ENCODE results near the gene PKM. TPM values are rescaled to one million over a fixed set of nuclear protein-coding genes. Genes with fewer than 3 reads are reported as not detected.

PKM gene
- total RNA-seq, 1 donor from 2014 or later, result 879 TPM

- DNase-seq (ENCODE audit: low read depth), result no peak
- H3K4me3 ChIP-seq (ENCODE audit: low read depth, low read length), result no peak overlapping the region
- TF ChIP-seq, protein P1, sequence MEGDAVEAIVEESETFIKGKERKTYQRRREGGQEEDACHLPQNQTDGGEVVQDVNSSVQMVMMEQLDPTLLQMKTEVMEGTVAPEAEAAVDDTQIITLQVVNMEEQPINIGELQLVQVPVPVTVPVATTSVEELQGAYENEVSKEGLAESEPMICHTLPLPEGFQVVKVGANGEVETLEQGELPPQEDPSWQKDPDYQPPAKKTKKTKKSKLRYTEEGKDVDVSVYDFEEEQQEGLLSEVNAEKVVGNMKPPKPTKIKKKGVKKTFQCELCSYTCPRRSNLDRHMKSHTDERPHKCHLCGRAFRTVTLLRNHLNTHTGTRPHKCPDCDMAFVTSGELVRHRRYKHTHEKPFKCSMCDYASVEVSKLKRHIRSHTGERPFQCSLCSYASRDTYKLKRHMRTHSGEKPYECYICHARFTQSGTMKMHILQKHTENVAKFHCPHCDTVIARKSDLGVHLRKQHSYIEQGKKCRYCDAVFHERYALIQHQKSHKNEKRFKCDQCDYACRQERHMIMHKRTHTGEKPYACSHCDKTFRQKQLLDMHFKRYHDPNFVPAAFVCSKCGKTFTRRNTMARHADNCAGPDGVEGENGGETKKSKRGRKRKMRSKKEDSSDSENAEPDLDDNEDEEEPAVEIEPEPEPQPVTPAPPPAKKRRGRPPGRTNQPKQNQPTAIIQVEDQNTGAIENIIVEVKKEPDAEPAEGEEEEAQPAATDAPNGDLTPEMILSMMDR (IDR thresholded peaks at IDR 0.05; ENCODE audit: insufficient read depth, low read length, poor library complexity, severe bottlenecking), result no peak
- peaks cover 6% of the 10 kb centered on the region for H3K27me3 ChIP-seq (ENCODE audit: control insufficient read depth, insufficient read depth, low read length)
- no peaks in the 10 kb centered on the region for H3K36me3 ChIP-seq (ENCODE audit: control insufficient read depth, insufficient read depth, low read length)
Measured at GRCh38 chr15:72169236-72169920, 61.6 kb downstream of the PKM start.

DNA sequence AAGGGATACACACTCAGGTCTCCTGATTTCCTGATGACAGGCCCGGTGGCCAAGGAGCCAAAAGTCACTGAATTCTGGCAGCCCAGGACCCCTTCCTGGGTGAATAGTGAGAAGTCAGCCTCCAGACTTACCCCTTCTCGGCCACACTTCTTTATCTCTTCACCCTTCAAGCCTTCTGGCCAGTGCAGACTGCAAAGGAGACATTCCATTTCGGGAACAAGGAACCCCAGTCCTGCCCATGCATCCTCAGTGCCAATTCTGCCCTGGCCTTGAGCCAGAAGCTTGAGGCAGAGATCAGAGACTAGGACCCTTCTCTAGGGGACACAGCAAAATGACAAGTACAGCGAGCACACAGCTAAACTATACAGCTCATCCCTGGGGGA lies 62.2 kb downstream of the PKM start:
- TF ChIP-seq, protein P1 (IDR thresholded peaks at IDR 0.05; ENCODE audit: insufficient read depth, low read length, poor library complexity, severe bottlenecking), result no peak
- no peak overlapping the region for H3K4me3 ChIP-seq (ENCODE audit: low read depth, low read length)
- H3K27me3 ChIP-seq (ENCODE audit: control insufficient read depth, insufficient read depth, low read length), result peaks cover 4% of the 10 kb centered on the region
- H3K36me3 ChIP-seq (ENCODE audit: control insufficient read depth, insufficient read depth, low read length), result no peaks in the 10 kb centered on the region
- DNase-seq (ENCODE audit: low read depth), result no peak

- Histone ChIP-seq H3K36me3 (ENCODE audit: control insufficient read depth, insufficient read depth, low read length) (no peaks in the 10 kb centered on the region), H3K4me3 (ENCODE audit: low read depth, low read length) (no peak overlapping the region), H3K27me3 (ENCODE audit: control insufficient read depth, insufficient read depth, low read length) (peaks cover 4% of the 10 kb centered on the region)
- no peak for DNase-seq (ENCODE audit: low read depth)
- TF ChIP-seq, protein P1 (IDR thresholded peaks at IDR 0.05; ENCODE audit: insufficient read depth, low read length, poor library complexity, severe bottlenecking), result no peak
Measured at GRCh38 chr15:72168131-72168807, 62.7 kb downstream of the PKM start.

DNA sequence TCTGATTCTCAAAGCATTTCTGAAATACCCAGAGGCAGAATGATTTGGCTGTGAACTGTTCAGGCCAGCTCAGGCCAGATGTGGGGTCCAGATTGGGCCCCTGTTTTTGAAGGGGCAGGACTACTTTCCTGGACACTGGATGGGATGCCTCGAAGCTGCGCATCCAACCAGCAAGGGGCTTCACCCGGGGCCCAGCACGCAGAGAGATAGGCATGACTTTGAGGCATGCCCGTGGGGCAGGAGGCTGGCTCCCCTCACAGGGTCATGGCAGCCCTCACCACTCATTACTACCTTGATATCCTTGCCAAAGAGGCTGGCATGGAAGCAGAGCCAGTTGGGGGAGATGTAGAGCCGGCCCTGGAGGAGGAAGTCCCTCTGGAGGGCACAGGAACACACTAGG lies 63.5 kb downstream of the PKM start:
- TF ChIP-seq, protein P1 (IDR thresholded peaks at IDR 0.05; ENCODE audit: insufficient read depth, low read length, poor library complexity, severe bottlenecking), result no peak
- no peak for DNase-seq (ENCODE audit: low read depth)
- H3K4me3 ChIP-seq (ENCODE audit: low read depth, low read length), result no peak overlapping the region
- no peaks in the 10 kb centered on the region for H3K36me3 ChIP-seq (ENCODE audit: control insufficient read depth, insufficient read depth, low read length)
- H3K27me3 ChIP-seq (ENCODE audit: control insufficient read depth, insufficient read depth, low read length), result peaks cover 4% of the 10 kb centered on the region

- TF ChIP-seq, protein P1 (IDR thresholded peaks at IDR 0.05; ENCODE audit: insufficient read depth, low read length, poor library complexity, severe bottlenecking), result no peak
- peaks cover 4% of the 10 kb centered on the region for H3K27me3 ChIP-seq (ENCODE audit: control insufficient read depth, insufficient read depth, low read length)
- H3K4me3 ChIP-seq (ENCODE audit: low read depth, low read length), result no peak overlapping the region
- H3K36me3 ChIP-seq (ENCODE audit: control insufficient read depth, insufficient read depth, low read length), result no peaks in the 10 kb centered on the region
- DNase-seq (ENCODE audit: low read depth), result no peak
Measured at GRCh38 chr15:72166716-72167417, 64.1 kb downstream of the PKM start.
